GM23338 (cell line): Measurements from ENCODE around the gene LYRM7.

Experiments used
- CTCF ChIP-seq, 2 experiments: fragments of 200-600 bp in 1 of 2; sonication (generic) in 1 of 2; conservative IDR thresholded peaks; 2 replicates each; pipeline versions ENCODE4 v1.5.1 to v1.6.1; 2016 to 2017; ENCODE audit warnings: antibody characterized with exemption in 2 of 2, low read depth in 2 of 2, mild to moderate bottlenecking in 2 of 2, moderate library complexity in 1 of 2
- EZH2 ChIP-seq: fragments of 200-600 bp; sonication (generic); IDR thresholded peaks from one replicate; pipeline ENCODE4 v1.8.0; 2017; ENCODE audit warnings: antibody characterized with exemption, mild to moderate bottlenecking, low read depth; ENCODE audit not compliant: unreplicated experiment

DNA sequence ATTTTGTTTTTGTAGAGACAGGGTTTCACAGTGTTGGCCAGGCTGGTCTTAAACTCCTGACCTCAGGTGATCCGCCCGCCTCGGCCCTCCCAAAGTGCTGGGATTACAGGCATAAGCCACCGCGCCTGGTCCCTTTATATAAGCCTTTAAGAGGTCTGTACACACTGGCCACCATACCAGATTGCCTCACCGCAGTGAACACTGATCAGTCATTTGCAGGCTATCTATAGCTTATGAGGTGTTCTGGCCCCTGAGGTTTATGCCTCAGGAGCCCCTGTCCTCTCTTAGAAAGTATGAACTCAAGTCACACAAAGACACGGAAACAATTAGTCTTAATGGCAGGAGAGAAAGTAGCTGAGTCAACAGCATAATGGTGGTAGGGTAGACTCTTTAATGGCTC lies 20.3 kb upstream of the LYRM7 start:
- TF ChIP-seq CTCF (conservative IDR thresholded peaks at IDR 0.05; ENCODE audit: low read depth in 2 of 2) = no peak
- no peak for TF ChIP-seq EZH2
